GM23248 (cell line): Measurements from ENCODE around the gene PNLIPRP1. TPM values are rescaled to one million over a fixed set of nuclear protein-coding genes. Genes with fewer than 3 reads are reported as not detected.

Experiments
- DNase-seq: peaks from one replicate; pipeline ENCODE4 v3.0.0-alpha.2; 2015
- H2AFZ ChIP-seq: fragments of 200-600 bp; sonication (generic); 2 replicates; pipeline ENCODE4 v1.6.1; 2016; ENCODE audit warnings: antibody characterized with exemption
- H3F3A ChIP-seq: fragments of 200-600 bp; sonication (generic); 2 replicates; pipeline ENCODE4 v1.6.1; 2016; ENCODE audit warnings: mild to moderate bottlenecking, antibody characterized with exemption, mixed run types; ENCODE audit not compliant: insufficient read depth
- H3K27ac ChIP-seq: fragments of 200-600 bp; sonication (generic); 2 replicates; pipeline ENCODE4 v1.5.1; 2016; ENCODE audit warnings: mild to moderate bottlenecking
- H3K27me3 ChIP-seq: fragments of 200-600 bp; sonication (generic); replicated peaks from 2 replicates; pipeline ENCODE4 v1.6.1; 2016; ENCODE audit warnings: mild to moderate bottlenecking; ENCODE audit not compliant: insufficient read depth
- H3K36me3 ChIP-seq: fragments of 200-600 bp; sonication (generic); 2 replicates; pipeline ENCODE4 v1.6.1; 2016; ENCODE audit warnings: low read depth, mild to moderate bottlenecking
- H3K4me1 ChIP-seq: fragments of 200-600 bp; sonication (generic); 2 replicates; pipeline ENCODE4 v1.6.1; 2016; ENCODE audit warnings: mild to moderate bottlenecking; ENCODE audit not compliant: insufficient read depth
- H3K4me2 ChIP-seq: fragments of 200-600 bp; sonication (generic); one replicate; pipeline ENCODE4 v1.6.1; 2016; ENCODE audit warnings: mild to moderate bottlenecking; ENCODE audit not compliant: unreplicated experiment
- H3K4me3 ChIP-seq: fragments of 200-600 bp; sonication (generic); 2 replicates; pipeline ENCODE4 v1.5.1; 2016; ENCODE audit warnings: mild to moderate bottlenecking
- H3K79me2 ChIP-seq: fragments of 200-600 bp; sonication (generic); 2 replicates; pipeline ENCODE4 v1.6.1; 2016; ENCODE audit warnings: mild to moderate bottlenecking; ENCODE audit not compliant: insufficient read depth
- H3K9ac ChIP-seq: fragments of 200-600 bp; sonication (generic); 2 replicates; pipeline ENCODE4 v1.6.1; 2016; ENCODE audit warnings: mild to moderate bottlenecking
- H3K9me2 ChIP-seq: fragments of 200-600 bp; sonication (generic); 2 replicates; pipeline ENCODE4 v1.6.1; 2016; ENCODE audit warnings: mixed run types, mild to moderate bottlenecking, moderate library complexity; ENCODE audit not compliant: insufficient read depth
- H3K9me3 ChIP-seq: fragments of 200-600 bp; sonication (generic); one replicate; pipeline ENCODE4 v1.6.1; 2017; ENCODE audit warnings: low read depth
- H4K20me1 ChIP-seq: fragments of 200-600 bp; sonication (generic); 2 replicates; pipeline ENCODE4 v1.6.0; 2016; ENCODE audit not compliant: insufficient read depth
- EZH2 ChIP-seq: fragments of 200-600 bp; sonication (generic); IDR thresholded peaks from 2 replicates; pipeline ENCODE4 v1.6.1; 2018; ENCODE audit warnings: antibody characterized with exemption, mild to moderate bottlenecking; ENCODE audit not compliant: insufficient read depth, poor library complexity, severe bottlenecking
- EZH2phosphoT487 ChIP-seq: fragments of 200-600 bp; sonication (generic); IDR thresholded peaks from 2 replicates; pipeline ENCODE4 v1.6.1; 2018; ENCODE audit warnings: antibody characterized with exemption, moderate library complexity, mild to moderate bottlenecking, low read depth; ENCODE audit not compliant: insufficient read depth
- WGBS, 2 experiments: methylation state at CpG; one replicate each; pipeline ENCODE4 v1.1.6; 2015 to 2017; ENCODE audit warnings: low lambda C conversion rate in 2 of 2, low coverage in 1 of 2; ENCODE audit errors: missing lambda C conversion rate in 2 of 2; 5-methylcytosine and 5-hydroxymethylcytosine counted together
- in situ Hi-C: fragments of 300-500 bp; cut with MboI; formaldehyde crosslinking; loops from 2 replicates; pipeline ENCODE4 v1.15.0; 2020
- polyA plus RNA-seq: library from polyadenylated mRNA; unstranded; fragments of >200 nt; fragmentation: Nextera tagmentation; extraction: Ambion mirVana; gene quantifications from 2 replicates; pipeline ENCODE4 v1.2.1, GENCODE V29; 2016
- total RNA-seq: library from RNA; depleted of rRNA; stranded (reverse); fragments of >200 nt; shearing (Covaris generic); gene quantifications from 2 replicates; pipeline ENCODE4 v1.2.3, GENCODE V29; 2014

PNLIPRP1 gene
- total and polyA plus RNA-seq, 2 experiments from 2014 or later = not detected

DNA sequence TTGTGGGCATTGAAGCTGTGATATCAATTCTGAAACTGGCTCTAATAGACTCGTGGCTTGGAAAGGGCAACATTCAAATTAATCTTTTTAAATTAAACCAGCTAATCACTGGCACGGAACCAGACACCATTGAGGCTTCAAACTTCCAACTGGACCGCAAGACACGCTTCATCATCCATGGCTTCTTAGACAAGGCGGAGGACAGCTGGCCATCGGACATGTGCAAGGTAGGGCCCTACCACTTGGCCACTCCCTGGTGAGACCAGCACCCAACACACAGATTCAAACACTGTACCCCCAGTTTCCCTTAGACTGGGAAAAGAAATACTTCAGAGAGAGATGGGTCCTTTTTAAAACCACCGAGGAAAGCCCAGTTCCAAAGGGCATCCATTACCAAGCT, 35.1 kb downstream of the PNLIPRP1 start:
- H3K4me3 ChIP-seq = no peak overlapping the region
- no peaks in the 10 kb centered on the region for H3K79me2 ChIP-seq
- DNase-seq = no peak
- no peak overlapping the region for H3K27ac ChIP-seq
- H3K27me3 ChIP-seq = peaks cover 19% of the 10 kb centered on the region; the same call in 1 of the 2 replicates
- no peak overlapping the region for H2AFZ ChIP-seq
- no peaks in the 10 kb centered on the region for H3K9me3 ChIP-seq
- H3K4me2 ChIP-seq = no peak overlapping the region
- in situ Hi-C loops = no loop called here
- H3K9ac ChIP-seq = no peak overlapping the region
- no peaks in the 10 kb centered on the region for H3K9me2 ChIP-seq
- whole genome bisulfite sequencing, 2 experiments = 58 to 68% methylated on average over 7 of the region's 7 CpGs
- H3K4me1 ChIP-seq = no peaks in the 10 kb centered on the region
- H3K36me3 ChIP-seq = no peaks in the 10 kb centered on the region
- no peak for TF ChIP-seq EZH2phosphoT487
- TF ChIP-seq EZH2 = no peak
- no peaks in the 10 kb centered on the region for H4K20me1 ChIP-seq
- no peaks in the 10 kb centered on the region for H3F3A ChIP-seq

DNA sequence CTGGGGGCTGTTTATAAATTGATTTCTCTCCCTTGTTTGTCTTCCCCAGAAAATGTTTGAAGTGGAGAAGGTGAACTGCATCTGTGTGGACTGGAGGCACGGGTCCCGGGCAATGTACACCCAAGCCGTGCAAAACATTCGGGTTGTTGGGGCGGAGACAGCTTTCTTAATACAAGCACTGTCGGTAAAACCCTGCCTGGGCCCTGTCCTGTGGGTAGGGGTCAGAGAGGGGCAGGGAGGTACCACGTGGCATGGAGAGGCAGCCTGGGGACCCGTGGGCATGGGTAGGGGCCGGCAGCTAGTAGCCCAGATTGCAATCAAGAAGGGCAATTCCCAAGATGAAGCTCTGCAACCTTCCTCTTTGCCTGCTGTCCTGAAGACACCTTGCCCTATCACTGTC, 36.1 kb downstream of the PNLIPRP1 start:
- in situ Hi-C loops = no loop called here

DNA sequence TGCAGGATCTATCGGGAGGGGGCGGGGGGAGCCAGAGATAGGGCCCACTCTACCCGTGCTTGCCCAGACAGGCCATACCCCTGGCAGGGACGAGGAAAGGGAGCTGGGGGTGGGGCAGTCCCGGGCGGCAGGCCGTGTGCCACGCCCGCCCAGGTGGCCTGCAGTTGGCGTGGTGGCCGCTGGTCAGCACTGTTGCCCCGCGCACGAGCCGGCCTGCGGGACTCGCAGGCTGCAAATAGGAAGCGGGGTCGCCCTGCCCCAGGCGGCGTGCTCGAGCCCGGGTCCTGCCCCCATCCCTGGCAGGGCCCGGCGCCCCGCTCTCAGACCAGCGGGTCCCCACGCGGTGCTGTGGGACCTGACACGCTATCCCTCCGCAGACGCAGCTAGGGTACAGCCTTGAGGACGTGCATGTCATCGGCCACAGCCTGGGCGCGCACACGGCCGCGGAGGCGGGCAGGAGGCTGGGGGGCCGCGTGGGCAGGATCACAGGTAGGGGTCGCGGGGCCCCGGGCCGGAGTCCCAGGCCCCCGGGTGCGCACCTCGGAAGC, 36.7 kb downstream of the PNLIPRP1 start:
- H3K36me3 ChIP-seq = no peaks in the 10 kb centered on the region
- no peaks in the 10 kb centered on the region for H3F3A ChIP-seq
- H4K20me1 ChIP-seq = no peaks in the 10 kb centered on the region
- peaks cover 19% of the 10 kb centered on the region; the same call in 1 of the 2 replicates for H3K27me3 ChIP-seq
- DNase-seq = peak; percentile 37
- no peak overlapping the region for H3K4me3 ChIP-seq
- no peak for TF ChIP-seq EZH2phosphoT487
- no peak for TF ChIP-seq EZH2
- H3K4me1 ChIP-seq = no peaks in the 10 kb centered on the region
- in situ Hi-C loops = no loop called here
- H3K79me2 ChIP-seq = no peaks in the 10 kb centered on the region
- H3K27ac ChIP-seq = no peak overlapping the region
- H3K4me2 ChIP-seq = no peak overlapping the region
- WGBS, 2 experiments = 4% methylated on average over 29 to 47 of the region's 49 CpGs
- H3K9me2 ChIP-seq = no peaks in the 10 kb centered on the region
- no peaks in the 10 kb centered on the region for H3K9me3 ChIP-seq
- H2AFZ ChIP-seq = no peak overlapping the region
- no peak overlapping the region for H3K9ac ChIP-seq

More for the DNA sequence above, 36.1 kb downstream of the PNLIPRP1 start:
- Histone ChIP-seq H3K79me2 (no peaks in the 10 kb centered on the region), H3K36me3 (no peaks in the 10 kb centered on the region), H4K20me1 (no peaks in the 10 kb centered on the region), H3K4me3 (no peak overlapping the region), H3K27ac (no peak overlapping the region), H3F3A (no peaks in the 10 kb centered on the region), H3K9me2 (no peaks in the 10 kb centered on the region), H3K9ac (no peak overlapping the region), H2AFZ (no peak overlapping the region), H3K27me3 (peaks cover 19% of the 10 kb centered on the region; the same call in 1 of the 2 replicates), H3K4me2 (no peak overlapping the region), H3K4me1 (no peaks in the 10 kb centered on the region), H3K9me3 (no peaks in the 10 kb centered on the region)
- 41 to 47% methylated on average over 9 of the region's 9 CpGs for WGBS, 2 experiments
- DNase-seq = no peak
- TF ChIP-seq EZH2 (no peak), EZH2phosphoT487 (no peak)

DNA sequence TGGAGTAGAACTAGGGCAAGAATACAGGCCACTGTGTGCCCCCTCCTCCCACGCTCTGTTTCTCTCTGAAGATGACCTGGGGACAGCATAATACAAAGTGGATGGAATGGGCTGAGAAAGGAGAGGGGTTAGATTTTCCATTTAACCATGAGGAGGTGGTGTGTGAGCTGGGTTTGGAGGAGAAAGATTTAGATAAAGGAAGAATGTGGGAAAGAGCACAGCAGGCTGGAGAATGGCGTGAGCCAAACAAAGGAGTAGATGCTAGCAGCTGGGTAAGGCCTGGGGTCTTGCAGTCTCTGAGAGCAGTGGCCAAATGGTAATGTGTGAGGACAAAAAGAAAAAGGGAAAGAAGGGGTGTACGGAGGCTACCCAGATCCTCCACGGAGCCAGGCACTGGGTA, 38.6 kb downstream of the PNLIPRP1 start:
- in situ Hi-C loops = no loop called here
- Histone ChIP-seq H4K20me1 (no peaks in the 10 kb centered on the region), H3K4me1 (no peaks in the 10 kb centered on the region), H3K27ac (no peak overlapping the region), H2AFZ (no peak overlapping the region), H3F3A (no peaks in the 10 kb centered on the region), H3K4me2 (no peak overlapping the region), H3K4me3 (no peak overlapping the region), H3K27me3 (peaks cover 19% of the 10 kb centered on the region; the same call in 1 of the 2 replicates), H3K36me3 (no peaks in the 10 kb centered on the region), H3K9ac (no peak overlapping the region), H3K9me3 (no peaks in the 10 kb centered on the region), H3K79me2 (no peaks in the 10 kb centered on the region), H3K9me2 (no peaks in the 10 kb centered on the region)
- no peak for DNase-seq
- TF ChIP-seq EZH2phosphoT487 (no peak), EZH2 (no peak)
- WGBS, 2 experiments = 37 to 45% methylated on average over 3 to 4 of the region's 4 CpGs

DNA sequence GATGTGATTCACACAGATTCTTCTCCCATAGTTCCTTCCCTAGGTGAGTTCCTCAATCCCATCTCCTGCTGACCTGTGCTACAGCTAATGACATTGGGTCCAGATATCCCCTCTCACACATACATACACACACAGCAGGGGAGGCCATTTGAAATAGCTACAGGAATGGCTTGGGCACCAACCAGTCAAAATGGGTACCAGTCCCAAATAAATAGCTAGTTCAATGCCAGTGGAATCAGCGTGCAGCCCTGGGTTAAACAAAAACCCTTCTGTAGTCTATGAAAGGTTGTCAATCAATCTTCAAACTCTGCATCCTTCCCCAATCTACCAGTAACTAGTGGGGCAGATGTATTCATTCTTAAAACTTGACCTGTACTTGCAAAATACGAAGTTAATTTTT, 39.3 kb downstream of the PNLIPRP1 start:
- Histone ChIP-seq H3K36me3 (no peaks in the 10 kb centered on the region), H3K9me3 (no peaks in the 10 kb centered on the region), H3K4me3 (no peak overlapping the region), H3K4me1 (no peaks in the 10 kb centered on the region), H3K27me3 (peaks cover 19% of the 10 kb centered on the region; the same call in 1 of the 2 replicates), H2AFZ (no peak overlapping the region), H3K9ac (no peak overlapping the region), H3K4me2 (no peak overlapping the region), H3K79me2 (no peaks in the 10 kb centered on the region), H3K27ac (no peak overlapping the region), H3F3A (no peaks in the 10 kb centered on the region), H3K9me2 (no peaks in the 10 kb centered on the region), H4K20me1 (no peaks in the 10 kb centered on the region)
- DNase-seq = no peak
- WGBS, 2 experiments = 46 to 47% methylated on average over 2 of the region's 2 CpGs
- in situ Hi-C loops = no loop called here
- TF ChIP-seq EZH2phosphoT487 (no peak), EZH2 (no peak)
